Fibroblast of skin of scalp (primary cell): ENCODE data around the gene CS.
"Not testable (repeated sequence)": the region's sequence is repeated elsewhere in the genome, so short reads cannot be mapped to it uniquely, and the experiment has no call there.

Experiments used
- DNase-seq: peaks from one replicate; pipeline ENCODE4 v3.0.0-alpha.2; 2013

The CS gene

GRCh38 chr12:56274299-56274698 is 25.8 kb downstream of the CS start:
- DNase-seq: no peak

- not testable (repeated sequence) for DNase-seq
These were observed 27.7 kb downstream of the CS start for GRCh38 chr12:56272468-56272867.

- DNase-seq: peak; percentile 34
These were observed 29.1 kb downstream of the CS start for GRCh38 chr12:56271031-56271430.

GRCh38 chr12:56267443-56268071 is 32.6 kb downstream of the CS start:
- DNase-seq: peak; percentile 14

GRCh38 chr12:56266693-56267442 is 33.3 kb downstream of the CS start, which contains the start of gene COQ10A:
Gene COQ10A (plus strand): TSS chr12:56266942. CDS start chr12:56267119, 177 bp downstream.
- peak; percentile 86 for DNase-seq

- not testable (repeated sequence) for DNase-seq
These were observed 34.0 kb downstream of the CS start for GRCh38 chr12:56266068-56266692.

- not testable (repeated sequence) for DNase-seq
These were observed 37.2 kb downstream of the CS start for GRCh38 chr12:56262955-56263354.

GRCh38 chr12:56261503-56262232 is 38.5 kb downstream of the CS start:
- DNase-seq: peak; percentile 94

- no peak for DNase-seq
These were observed 39.2 kb downstream of the CS start for GRCh38 chr12:56260921-56261320.

- no peak for DNase-seq
These were observed 39.8 kb downstream of the CS start for GRCh38 chr12:56260380-56260779.

- DNase-seq: no peak
These were observed 41.3 kb downstream of the CS start for GRCh38 chr12:56258820-56259183.

GRCh38 chr12:56258068-56258819 is 41.9 kb downstream of the CS start, which contains the start of gene ANKRD52:
Gene ANKRD52 (minus strand): TSS chr12:56258384. CDS start chr12:56258269, 115 bp downstream.
- peak; percentile 85 for DNase-seq

GRCh38 chr12:56257491-56258067 is 42.6 kb downstream of the CS start:
- peak; percentile 31 for DNase-seq

- no peak for DNase-seq
These were observed 43.1 kb downstream of the CS start for GRCh38 chr12:56257071-56257470.

- DNase-seq: peak; percentile 64
These were observed 43.7 kb downstream of the CS start for GRCh38 chr12:56256326-56256960.

GRCh38 chr12:56255671-56256070 is 44.5 kb downstream of the CS start:
- DNase-seq: no peak

GRCh38 chr12:56253091-56253490 is 47.0 kb downstream of the CS start:
- DNase-seq: no peak

- no peak for DNase-seq
These were observed 47.5 kb downstream of the CS start for GRCh38 chr12:56252649-56253048.

- DNase-seq: no peak
These were observed 51.4 kb downstream of the CS start for GRCh38 chr12:56248711-56249110.

GRCh38 chr12:56247923-56248322 is 52.2 kb downstream of the CS start:
- DNase-seq: no peak

GRCh38 chr12:56244494-56244893 is 55.6 kb downstream of the CS start:
- no peak for DNase-seq
